Natural killer cell (primary cell): ENCODE results near the gene PWWP2A. TPM values are rescaled to one million over a fixed set of nuclear protein-coding genes. Genes with fewer than 3 reads are reported as not detected.
A peak's percentile ranks its signal among the peaks of the same experiment; 100 is the strongest.

ENCODE experiments used
- ATAC-seq, 3 donors: fragments of 150-1000 bp in 2 of 3; fragments of 200-7000 bp in 1 of 3; cut with Tn5 transposase; 1 replicate in 1 of 3; 2 replicates in 2 of 3; pipeline ENCODE4 v1.10.0; 2021; ENCODE audit warnings: mild to moderate bottlenecking in 2 of 3, moderate library complexity in 2 of 3
- DNase-seq, 2 donors: peaks; one replicate each; pipeline versions ENCODE4 v3.0.0 to v3.0.0-alpha.2; 2013 to 2021; ENCODE audit warnings: mixed read lengths in 1 of 2
- H3K27ac ChIP-seq: one replicate; pipeline ENCODE4 v1.5.1; 2013; ENCODE audit warnings: mild to moderate bottlenecking, low read length
- H3K27me3 ChIP-seq: one replicate; pipeline ENCODE4 v1.6.1; 2013; ENCODE audit warnings: low read length; ENCODE audit not compliant: control insufficient read depth, insufficient read depth
- H3K36me3 ChIP-seq: one replicate; pipeline ENCODE4 v1.6.1; 2013; ENCODE audit warnings: low read length; ENCODE audit not compliant: control insufficient read depth, insufficient read depth
- H3K4me1 ChIP-seq: one replicate; pipeline ENCODE4 v1.6.1; 2013; ENCODE audit warnings: low read length; ENCODE audit not compliant: control insufficient read depth, insufficient read depth
- H3K4me3 ChIP-seq: one replicate; pipeline ENCODE4 v1.5.1; 2013; ENCODE audit warnings: low read length
- H3K9me3 ChIP-seq: one replicate; pipeline ENCODE4 v1.6.1; 2013; ENCODE audit warnings: low read length; ENCODE audit not compliant: control insufficient read depth, insufficient read depth
- H3K27ac Mint-ChIP-seq, 2 donors: one replicate each; pipeline ENCODE4 v1.8.0; 2022; ENCODE audit warnings: mild to moderate bottlenecking in 2 of 2, mixed read lengths in 2 of 2, moderate library complexity in 1 of 2
- H3K27me3 Mint-ChIP-seq, 2 donors: one replicate each; pipeline ENCODE4 v1.8.0; 2022; ENCODE audit warnings: low read depth in 2 of 2, mixed read lengths in 2 of 2
- H3K36me3 Mint-ChIP-seq: one replicate; pipeline ENCODE4 v1.8.0; 2022; ENCODE audit warnings: mixed read lengths
- H3K4me1 Mint-ChIP-seq, 2 donors: one replicate each; pipeline ENCODE4 v1.8.0; 2022; ENCODE audit warnings: mixed read lengths in 2 of 2
- H3K4me3 Mint-ChIP-seq: one replicate; pipeline ENCODE4 v1.8.0; 2022; ENCODE audit warnings: mild to moderate bottlenecking, moderate library complexity, mixed read lengths
- H3K9me3 Mint-ChIP-seq, 2 donors: one replicate each; pipeline ENCODE4 v1.8.0; 2022; ENCODE audit warnings: mixed read lengths in 2 of 2
- WGBS: methylation state at CpG from one replicate; pipeline ENCODE4 v1.1.7; 2013; ENCODE audit warnings: missing lambda C conversion rate; ENCODE audit not compliant: insufficient coverage; 5-methylcytosine and 5-hydroxymethylcytosine counted together
- intact Hi-C: fragments of 100-400 bp; cut with micrococcal nuclease; formaldehyde crosslinking; loops from one replicate; pipeline ENCODE4 v1.14.2; 2022
- total RNA-seq, 4 donors: library from RNA; stranded (reverse); fragments of 120-200 nt in 1 of 4; gene quantifications; one replicate each; pipeline versions ENCODE4 v1.2.3 to v1.2.4, GENCODE V29; 2013 to 2022
- TF ChIP-seq, protein P1 (sequence below): fragments of 200-600 bp; IDR thresholded peaks from one replicate; pipeline ENCODE4 v1.8.0; 2022; ENCODE audit warnings: antibody characterized with exemption

The PWWP2A gene
- total RNA-seq, 3 donors from 2014 or later (not counting 1 experiment from before 2014, with no cell fraction given), result 24.9 to 37.6 (median 30.2) TPM

DNA sequence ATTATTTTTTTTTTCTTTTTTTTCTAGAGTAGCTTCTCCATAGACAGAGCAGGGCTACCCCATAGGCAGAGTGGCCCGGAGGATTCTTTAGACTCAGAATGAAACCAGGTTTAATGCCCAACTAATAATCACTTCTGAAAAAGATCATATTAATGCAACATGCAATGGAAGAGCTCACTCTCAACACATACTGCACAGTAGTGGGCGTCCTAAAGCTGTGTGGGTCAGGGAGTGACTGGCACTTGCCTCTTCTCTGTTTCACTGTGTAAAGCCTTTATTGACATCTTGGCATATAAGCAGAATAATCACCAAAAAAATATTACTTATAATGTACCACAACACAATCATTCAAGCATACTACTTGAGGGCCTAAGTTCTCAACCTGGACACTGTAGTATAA, 11.1 kb downstream of the PWWP2A start:
- TF ChIP-seq, protein P1, sequence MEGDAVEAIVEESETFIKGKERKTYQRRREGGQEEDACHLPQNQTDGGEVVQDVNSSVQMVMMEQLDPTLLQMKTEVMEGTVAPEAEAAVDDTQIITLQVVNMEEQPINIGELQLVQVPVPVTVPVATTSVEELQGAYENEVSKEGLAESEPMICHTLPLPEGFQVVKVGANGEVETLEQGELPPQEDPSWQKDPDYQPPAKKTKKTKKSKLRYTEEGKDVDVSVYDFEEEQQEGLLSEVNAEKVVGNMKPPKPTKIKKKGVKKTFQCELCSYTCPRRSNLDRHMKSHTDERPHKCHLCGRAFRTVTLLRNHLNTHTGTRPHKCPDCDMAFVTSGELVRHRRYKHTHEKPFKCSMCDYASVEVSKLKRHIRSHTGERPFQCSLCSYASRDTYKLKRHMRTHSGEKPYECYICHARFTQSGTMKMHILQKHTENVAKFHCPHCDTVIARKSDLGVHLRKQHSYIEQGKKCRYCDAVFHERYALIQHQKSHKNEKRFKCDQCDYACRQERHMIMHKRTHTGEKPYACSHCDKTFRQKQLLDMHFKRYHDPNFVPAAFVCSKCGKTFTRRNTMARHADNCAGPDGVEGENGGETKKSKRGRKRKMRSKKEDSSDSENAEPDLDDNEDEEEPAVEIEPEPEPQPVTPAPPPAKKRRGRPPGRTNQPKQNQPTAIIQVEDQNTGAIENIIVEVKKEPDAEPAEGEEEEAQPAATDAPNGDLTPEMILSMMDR, result no peak
- Mint-ChIP-seq H3K4me1 (peaks cover 5 to 13% of the 10 kb centered on the region in 2 donors), H3K9me3 (no peaks in the 10 kb centered on the region), H3K36me3 (no peaks in the 10 kb centered on the region), H3K27ac (no peak overlapping the region), H3K4me3 (no peak overlapping the region), H3K27me3 (no peaks in the 10 kb centered on the region)
- Histone ChIP-seq H3K9me3 (no peaks in the 10 kb centered on the region), H3K36me3 (peaks cover 24% of the 10 kb centered on the region), H3K4me1 (no peaks in the 10 kb centered on the region), H3K4me3 (no peak overlapping the region), H3K27me3 (no peaks in the 10 kb centered on the region), H3K27ac (no peak overlapping the region)
- WGBS, result 90% methylated on average over 2 of the region's 2 CpGs
- ATAC-seq (no peak), DNase-seq (no peak)
- intact Hi-C loops, result no loop called here

DNA sequence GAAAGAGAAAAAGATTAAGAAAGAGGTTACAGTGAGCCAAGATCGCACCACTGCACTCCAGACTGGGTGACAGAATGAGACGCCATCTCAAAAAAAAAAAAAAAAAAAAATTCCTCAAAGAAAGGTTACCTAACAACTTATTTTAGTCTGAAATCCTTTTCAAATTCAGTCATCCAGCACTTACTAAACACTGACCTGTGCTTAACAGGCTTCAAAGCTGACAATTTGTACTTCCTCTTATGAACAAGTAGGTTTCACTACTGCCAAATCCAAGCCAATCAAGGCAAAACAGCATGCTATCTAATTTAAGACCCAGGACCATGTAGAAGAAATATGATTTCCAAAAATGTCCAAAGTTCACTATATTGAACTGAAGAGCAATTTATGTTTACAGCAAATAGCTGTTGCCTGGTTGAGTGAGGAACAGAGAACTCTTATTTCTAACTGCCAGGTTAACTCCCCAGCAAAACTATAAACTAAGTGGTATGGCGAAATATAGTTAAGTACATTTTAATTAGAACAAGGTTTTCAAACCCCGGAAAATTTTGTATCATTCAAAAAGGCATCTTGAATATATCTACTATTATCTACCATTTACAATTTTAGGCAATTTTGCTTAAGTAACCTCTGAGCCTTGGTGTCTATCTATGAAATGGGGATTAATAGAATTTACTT, 13.4 kb downstream of the PWWP2A start:
- ATAC-seq (no peak), DNase-seq (no peak)
- H3K27me3 ChIP-seq, result no peaks in the 10 kb centered on the region
- no peak overlapping the region for H3K27ac ChIP-seq
- peak overlapping the region; percentile 4 to 59 for H3K27ac Mint-ChIP-seq
- no peaks in the 10 kb centered on the region for H3K27me3 Mint-ChIP-seq
- intact Hi-C loops, result no loop called here
- peaks cover 5 to 13% of the 10 kb centered on the region in 2 donors for H3K4me1 Mint-ChIP-seq
- TF ChIP-seq, protein P1, result no peak
- H3K9me3 Mint-ChIP-seq, result no peaks in the 10 kb centered on the region
- no peaks in the 10 kb centered on the region for H3K4me1 ChIP-seq
- WGBS, result 86% methylated on average over 2 of the region's 4 CpGs
- no peak overlapping the region for H3K4me3 ChIP-seq
- no peaks in the 10 kb centered on the region for H3K36me3 Mint-ChIP-seq
- no peak overlapping the region for H3K4me3 Mint-ChIP-seq
- H3K36me3 ChIP-seq, result peaks cover 10% of the 10 kb centered on the region
- H3K9me3 ChIP-seq, result no peaks in the 10 kb centered on the region

DNA sequence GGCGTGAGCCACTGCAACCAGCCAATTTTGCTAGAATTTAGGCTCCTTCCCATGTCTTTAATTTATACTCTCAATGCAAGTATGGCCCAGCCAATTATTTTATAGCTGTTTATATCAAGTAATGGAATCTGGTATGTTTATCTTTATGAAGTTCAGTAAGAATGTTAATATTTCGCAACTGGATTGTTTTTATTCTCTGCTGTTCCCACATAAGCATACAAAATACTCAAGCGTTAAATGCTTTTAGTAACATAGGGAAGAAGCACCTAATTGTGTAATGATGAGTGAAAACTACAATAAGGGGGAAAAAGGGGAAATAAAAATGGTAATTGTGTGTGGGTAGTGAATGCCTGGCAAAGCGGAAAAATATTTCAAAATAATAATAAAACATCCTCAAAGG, 21.3 kb downstream of the PWWP2A start:
- H3K36me3 ChIP-seq, result peaks cover 18% of the 10 kb centered on the region
- 100% methylated on average over 1 of the region's 4 CpGs for WGBS

More for the DNA sequence above, 21.3 kb downstream of the PWWP2A start:
- H3K36me3 Mint-ChIP-seq, result peaks cover 14% of the 10 kb centered on the region
- no peak overlapping the region for H3K4me3 ChIP-seq
- TF ChIP-seq, protein P1, result no peak
- H3K4me3 Mint-ChIP-seq, result no peak overlapping the region
- ATAC-seq, result no peak
- peaks cover 5% of the 10 kb centered on the region for H3K4me1 ChIP-seq
- no peaks in the 10 kb centered on the region for H3K9me3 Mint-ChIP-seq
- peak overlapping the region in 1 of 2 donors; percentile 47 for H3K27ac Mint-ChIP-seq
- peaks cover 11 to 12% of the 10 kb centered on the region in 2 donors for H3K4me1 Mint-ChIP-seq
- no peaks in the 10 kb centered on the region for H3K9me3 ChIP-seq
- intact Hi-C loops, result no loop called here
- no peaks in the 10 kb centered on the region for H3K27me3 ChIP-seq
- no peak for DNase-seq
- H3K27me3 Mint-ChIP-seq, result no peaks in the 10 kb centered on the region
- H3K27ac ChIP-seq, result no peak overlapping the region
